ENCODE measurements around the gene NPSR1. TPM values are rescaled to one million over a fixed set of nuclear protein-coding genes. Genes with fewer than 3 reads are reported as not detected.

Gene NPSR1
- total RNA-seq: not detected
- not detected for total RNA-seq (2013)

GRCh38 chr7:34657632-34658268 is at the start of gene NPSR1:
Gene NPSR1, plus strand, starts transcription at chr7:34658218. Its CDS starts 195 bp downstream, at chr7:34658413.
- Mint-ChIP-seq H3K4me1 (no peaks in the 10 kb centered on the region), H3K9me3 (peaks cover 0 to 3% of the 10 kb centered on the region in 2 donors), H3K27me3 (ENCODE audit: low read depth in 2 of 2) (peaks cover 5% of the 10 kb centered on the region in 2 donors), H3K4me3 (no peak within 1 kb of the TSS), H3K36me3 (no peaks in the 10 kb centered on the region), H3K27ac (no peak within 1 kb of the TSS)
- intact Hi-C loops (cut with micrococcal nuclease): no loop called here
- no peak for DNase-seq
- Histone ChIP-seq H3K27ac (ENCODE audit: low read length) (no peak within 1 kb of the TSS), H3K36me3 (ENCODE audit: control insufficient read depth, insufficient read depth, low read length) (no peaks in the 10 kb centered on the region), H3K27me3 (ENCODE audit: control insufficient read depth, insufficient read depth, low read length) (no peaks in the 10 kb centered on the region), H3K4me1 (ENCODE audit: control insufficient read depth, insufficient read depth, low read length) (no peaks in the 10 kb centered on the region), H3K4me3 (ENCODE audit: low read length) (no peak within 1 kb of the TSS), H3K9me3 (ENCODE audit: control insufficient read depth, insufficient read depth, low read length) (no peaks in the 10 kb centered on the region)
- TF ChIP-seq CTCF (IDR thresholded peaks at IDR 0.05): no peak
- WGBS (ENCODE audit: insufficient coverage): 85% methylated on average over 8 of the region's 8 CpGs
- ATAC-seq: no peak

GRCh38 chr7:34612661-34613060 is 45.4 kb upstream of the NPSR1 start:
- H3K4me3 Mint-ChIP-seq: no peak overlapping the region

GRCh38 chr7:34620425-34620824 is 37.6 kb upstream of the NPSR1 start:
- Mint-ChIP-seq H3K36me3 (no peaks in the 10 kb centered on the region), H3K9me3 (peaks cover 3 to 6% of the 10 kb centered on the region in 2 donors), H3K4me3 (no peak overlapping the region), H3K4me1 (no peaks in the 10 kb centered on the region), H3K27ac (no peak overlapping the region), H3K27me3 (ENCODE audit: low read depth in 2 of 2) (no peaks in the 10 kb centered on the region)
- no peaks in the 10 kb centered on the region for H3K9me3 ChIP-seq (ENCODE audit: control insufficient read depth, insufficient read depth, low read length)
- intact Hi-C loops (cut with micrococcal nuclease): no loop called here
- no peak for DNase-seq
- H3K36me3 ChIP-seq (ENCODE audit: control insufficient read depth, insufficient read depth, low read length): no peaks in the 10 kb centered on the region
- no peak for ATAC-seq
- no peaks in the 10 kb centered on the region for H3K4me1 ChIP-seq (ENCODE audit: control insufficient read depth, insufficient read depth, low read length)
- TF ChIP-seq CTCF (IDR thresholded peaks at IDR 0.05): no peak
- no peak overlapping the region for H3K4me3 ChIP-seq (ENCODE audit: low read length)
- no peak overlapping the region for H3K27ac ChIP-seq (ENCODE audit: low read length)
- H3K27me3 ChIP-seq (ENCODE audit: control insufficient read depth, insufficient read depth, low read length): no peaks in the 10 kb centered on the region

More at GRCh38 chr7:34612661-34613060, 45.4 kb upstream of the NPSR1 start:
- Histone ChIP-seq H3K4me1 (ENCODE audit: control insufficient read depth, insufficient read depth, low read length) (no peaks in the 10 kb centered on the region), H3K27ac (ENCODE audit: low read length) (no peak overlapping the region), H3K9me3 (ENCODE audit: control insufficient read depth, insufficient read depth, low read length) (no peaks in the 10 kb centered on the region), H3K4me3 (ENCODE audit: low read length) (no peak overlapping the region), H3K27me3 (ENCODE audit: control insufficient read depth, insufficient read depth, low read length) (peaks cover 2% of the 10 kb centered on the region), H3K36me3 (ENCODE audit: control insufficient read depth, insufficient read depth, low read length) (no peaks in the 10 kb centered on the region)
- WGBS (ENCODE audit: insufficient coverage): 71% methylated on average over 2 of the region's 2 CpGs
- Mint-ChIP-seq H3K4me1 (no peaks in the 10 kb centered on the region), H3K27me3 (ENCODE audit: low read depth in 2 of 2) (no peaks in the 10 kb centered on the region), H3K27ac (no peak overlapping the region), H3K9me3 (peaks cover 4 to 5% of the 10 kb centered on the region in 2 donors), H3K36me3 (no peaks in the 10 kb centered on the region)
- intact Hi-C loops (cut with micrococcal nuclease): no loop called here
- DNase-seq: no peak
- no peak for TF ChIP-seq CTCF (IDR thresholded peaks at IDR 0.05)
- no peak for ATAC-seq

GRCh38 chr7:34622182-34622581 is 35.8 kb upstream of the NPSR1 start:
- no peak overlapping the region for H3K4me3 Mint-ChIP-seq
- 45% methylated on average over 2 of the region's 2 CpGs for WGBS (ENCODE audit: insufficient coverage)
- no peaks in the 10 kb centered on the region for H3K27me3 ChIP-seq (ENCODE audit: control insufficient read depth, insufficient read depth, low read length)
- no peak overlapping the region for H3K4me3 ChIP-seq (ENCODE audit: low read length)
- no peak overlapping the region for H3K27ac ChIP-seq (ENCODE audit: low read length)
- H3K36me3 ChIP-seq (ENCODE audit: control insufficient read depth, insufficient read depth, low read length): no peaks in the 10 kb centered on the region
- H3K4me1 ChIP-seq (ENCODE audit: control insufficient read depth, insufficient read depth, low read length): no peaks in the 10 kb centered on the region
- intact Hi-C loops (cut with micrococcal nuclease): no loop called here
- H3K9me3 Mint-ChIP-seq: peaks cover 3% of the 10 kb centered on the region in 2 donors
- H3K27me3 Mint-ChIP-seq (ENCODE audit: low read depth in 2 of 2): no peaks in the 10 kb centered on the region
- H3K9me3 ChIP-seq (ENCODE audit: control insufficient read depth, insufficient read depth, low read length): no peaks in the 10 kb centered on the region
- H3K36me3 Mint-ChIP-seq: no peaks in the 10 kb centered on the region
- DNase-seq (no peak), ATAC-seq (no peak)
- TF ChIP-seq CTCF (IDR thresholded peaks at IDR 0.05): no peak
- H3K27ac Mint-ChIP-seq: no peak overlapping the region
- no peaks in the 10 kb centered on the region for H3K4me1 Mint-ChIP-seq
